IMR-90 (cell line): Measurements from ENCODE around the gene DHRS7B. TPM values are rescaled to one million over a fixed set of nuclear protein-coding genes. Genes with fewer than 3 reads are reported as not detected.

ENCODE experiments used
- ATAC-seq: fragments of 200-7000 bp; cut with Tn5 transposase; 2 replicates; pipeline ENCODE4 v1.9.1; 2020; ENCODE audit warnings: low read depth, mild to moderate bottlenecking, moderate library complexity
- BruUV-seq: library from RNA; stranded (reverse); fragments of 400-500 nt; replicated peaks from 2 replicates; lab custom pipeline; 2021; lab: Mats Ljungman, UMichigan
- CTCF ChIA-PET: fragments of 300-600 bp; formaldehyde crosslinking; extraction: SDS; loops from one replicate; lab custom pipeline; 2021; ENCODE audit warnings: antibody characterized with exemption; lab: Yijun Ruan, JAX
- POLR2A ChIA-PET: fragments of 300-600 bp; sonication (Branson Sonifier 250); formaldehyde crosslinking; loops from one replicate; lab custom pipeline; 2022; ENCODE audit warnings: antibody characterized with exemption; ENCODE audit not compliant: unreplicated experiment; lab: Charles Lee
- DNase-seq: peaks from one replicate; pipeline ENCODE4 v3.0.0; 2013
- H2AFZ ChIP-seq: replicated peaks from 2 replicates; pipeline ENCODE3; 2013; ENCODE audit warnings: low read length, mild to moderate bottlenecking; ENCODE audit not compliant: poor library complexity
- H2AK5ac ChIP-seq: 2 replicates; pipeline ENCODE4 v1.6.1; 2013; ENCODE audit warnings: low read depth, low read length, inconsistent platforms
- H2AK9ac ChIP-seq: replicated peaks from 2 replicates; pipeline ENCODE3; 2013; ENCODE audit warnings: mild to moderate bottlenecking, low read depth, low read length, moderate library complexity; ENCODE audit not compliant: poor library complexity
- H2BK120ac ChIP-seq: 2 replicates; pipeline ENCODE4 v1.6.1; 2013; ENCODE audit warnings: low read depth, low read length, inconsistent platforms
- H2BK15ac ChIP-seq: 3 replicates; pipeline ENCODE4 v1.6.1; 2013; ENCODE audit warnings: low read depth, low read length, inconsistent platforms
- H2BK20ac ChIP-seq: 2 replicates; pipeline ENCODE4 v1.6.1; 2013; ENCODE audit warnings: low read depth, mild to moderate bottlenecking, inconsistent platforms, low read length, moderate library complexity
- H2BK5ac ChIP-seq: 2 replicates; pipeline ENCODE4 v1.6.1; 2013; ENCODE audit warnings: mild to moderate bottlenecking, low read depth, low read length, inconsistent platforms; ENCODE audit not compliant: poor library complexity, severe bottlenecking
- H3K14ac ChIP-seq: replicated peaks from 2 replicates; pipeline ENCODE4 v1.6.1; 2013; ENCODE audit warnings: low read depth, low read length, inconsistent platforms
- H3K18ac ChIP-seq: 2 replicates; pipeline ENCODE4 v1.6.1; 2013; ENCODE audit warnings: low read depth, low read length, control low read depth
- H3K23ac ChIP-seq: 2 replicates; pipeline ENCODE4 v1.6.1; 2013; ENCODE audit warnings: low read depth, low read length, inconsistent platforms
- H3K27ac ChIP-seq: 2 replicates; pipeline ENCODE4 v1.5.1; 2013; ENCODE audit warnings: mild to moderate bottlenecking, control low read depth, low read length; ENCODE audit not compliant: insufficient read depth
- H3K27me3 ChIP-seq: 2 replicates; pipeline ENCODE4 v1.6.1; 2013; ENCODE audit warnings: low read length; ENCODE audit not compliant: control insufficient read depth, insufficient read depth
- H3K36me3 ChIP-seq: 2 replicates; pipeline ENCODE4 v1.6.1; 2013; ENCODE audit warnings: low read length, mixed read lengths; ENCODE audit not compliant: control insufficient read depth, insufficient read depth
- H3K4ac ChIP-seq: 2 replicates; pipeline ENCODE4 v1.6.1; 2013; ENCODE audit warnings: low read depth, low read length, inconsistent platforms
- H3K4me1 ChIP-seq: 2 replicates; pipeline ENCODE4 v1.6.1; 2013; ENCODE audit warnings: low read length, mixed read lengths; ENCODE audit not compliant: control insufficient read depth, insufficient read depth
- H3K4me2 ChIP-seq: 2 replicates; pipeline ENCODE4 v1.6.1; 2013; ENCODE audit warnings: low read depth, mild to moderate bottlenecking, control low read depth, low read length, moderate library complexity
- H3K4me3 ChIP-seq: 2 replicates; pipeline ENCODE4 v1.5.1; 2013; ENCODE audit warnings: low read depth, mild to moderate bottlenecking, control low read depth, low read length, moderate library complexity; ENCODE audit not compliant: insufficient read depth
- H3K56ac ChIP-seq: 2 replicates; pipeline ENCODE4 v1.6.1; 2013; ENCODE audit warnings: low read length, inconsistent platforms; ENCODE audit not compliant: insufficient read depth; ENCODE audit errors: extremely low read depth
- H3K79me1 ChIP-seq, 2 experiments: 2 replicates each; pipeline ENCODE4 v1.6.1; 2013; ENCODE audit warnings: low read length in 2 of 2, inconsistent platforms in 1 of 2, low read depth in 1 of 2
- H3K9ac ChIP-seq: 2 replicates; pipeline ENCODE4 v1.6.1; 2013; ENCODE audit warnings: low read depth, low read length, control low read depth
- H3K9me1 ChIP-seq: 2 replicates; pipeline ENCODE4 v1.6.1; 2013; ENCODE audit warnings: low read length, inconsistent platforms; ENCODE audit not compliant: insufficient read depth
- H3K9me3 ChIP-seq: 2 replicates; pipeline ENCODE4 v1.6.1; 2013; ENCODE audit warnings: low read length; ENCODE audit not compliant: control insufficient read depth, insufficient read depth
- H4K20me1 ChIP-seq: 2 replicates; pipeline ENCODE4 v1.6.1; 2013; ENCODE audit warnings: low read length, inconsistent platforms; ENCODE audit not compliant: insufficient read depth
- H4K5ac ChIP-seq: 2 replicates; pipeline ENCODE4 v1.6.1; 2013; ENCODE audit warnings: mild to moderate bottlenecking, low read depth, low read length, control low read depth
- H4K8ac ChIP-seq, 2 experiments: 2 replicates each; pipeline ENCODE4 v1.6.1; 2013; ENCODE audit warnings: low read depth in 2 of 2, low read length in 2 of 2, control low read depth in 1 of 2, inconsistent platforms in 1 of 2
- H4K91ac ChIP-seq: 2 replicates; pipeline ENCODE4 v1.6.1; 2013; ENCODE audit warnings: low read depth, low read length, inconsistent platforms; ENCODE audit not compliant: insufficient read depth
- BHLHE40 ChIP-seq: fragments of 150-350 bp; IDR thresholded peaks from 2 replicates; pipeline ENCODE4 v1.6.1; 2016; ENCODE audit warnings: mild to moderate bottlenecking, low read depth, low read length
- CEBPB ChIP-seq: IDR thresholded peaks from 2 replicates; pipeline ENCODE4 v1.6.1; 2012; ENCODE audit warnings: low read depth, low read length, improper control_type of control experiment
- CHD1 ChIP-seq: IDR thresholded peaks from 2 replicates; pipeline ENCODE4 v1.6.1; 2012; ENCODE audit warnings: low read depth, low read length, improper control_type of control experiment
- CTCF ChIP-seq: conservative IDR thresholded peaks from 2 replicates; pipeline ENCODE4 v1.5.1; 2012; ENCODE audit warnings: mild to moderate bottlenecking, low read depth, low read length, improper control_type of control experiment
- FOS ChIP-seq: fragments of 150-350 bp; IDR thresholded peaks from 2 replicates; pipeline ENCODE4 v1.6.1; 2016; ENCODE audit warnings: low read depth, low read length
- MAFK ChIP-seq: IDR thresholded peaks from 2 replicates; pipeline ENCODE4 v1.6.1; 2012; ENCODE audit warnings: low read depth, low read length, improper control_type of control experiment
- MAZ ChIP-seq: IDR thresholded peaks from 2 replicates; pipeline ENCODE4 v1.6.1; 2012; ENCODE audit warnings: low read depth, mild to moderate bottlenecking, low read length, improper control_type of control experiment, moderate library complexity, borderline replicate concordance
- MXI1 ChIP-seq: IDR thresholded peaks from 2 replicates; pipeline ENCODE4 v1.6.1; 2012; ENCODE audit warnings: low read depth, mild to moderate bottlenecking, low read length, moderate library complexity, borderline replicate concordance
- POLR2A ChIP-seq: IDR thresholded peaks from 2 replicates; pipeline ENCODE4 v1.6.1; 2012; ENCODE audit warnings: mild to moderate bottlenecking, low read depth, low read length
- RAD21 ChIP-seq: IDR thresholded peaks from 2 replicates; pipeline ENCODE4 v1.6.1; 2012; ENCODE audit warnings: low read length, improper control_type of control experiment
- RCOR1 ChIP-seq: IDR thresholded peaks from 2 replicates; pipeline ENCODE4 v1.6.1; 2012; ENCODE audit warnings: mild to moderate bottlenecking, low read length, improper control_type of control experiment; ENCODE audit not compliant: insufficient replicate concordance
- RFX5 ChIP-seq: IDR thresholded peaks from 2 replicates; pipeline ENCODE4 v1.8.0; 2012; ENCODE audit warnings: low read depth, mild to moderate bottlenecking, low read length, moderate library complexity
- SMC3 ChIP-seq: fragments of 150-350 bp; IDR thresholded peaks from 2 replicates; pipeline ENCODE4 v1.6.1; 2016; ENCODE audit warnings: low read depth, mild to moderate bottlenecking, antibody characterized with exemption, low read length, moderate library complexity
- WGBS, 2 experiments: methylation state at CpG; one replicate each; pipeline versions ENCODE4 v1.1.5 to v1.1.7; 2013; ENCODE audit warnings: missing lambda C conversion rate in 2 of 2; ENCODE audit not compliant: insufficient read length in 1 of 2; ENCODE audit errors: extremely low coverage in 2 of 2; 5-methylcytosine and 5-hydroxymethylcytosine counted together
- dilution Hi-C: fragments of 300-500 bp; cut with HindIII; formaldehyde crosslinking; loops from one replicate; pipeline ENCODE4 v1.14.3; 2018; ENCODE audit warnings: low sequenced_read_pairs; ENCODE audit not compliant: unreplicated experiment
- in situ Hi-C: fragments of 300-500 bp; cut with MboI; formaldehyde crosslinking; loops from 3 replicates; pipeline ENCODE4 v1.14.3; 2019; ENCODE audit warnings: low sequenced_read_pairs, inconsistent platforms, mixed read lengths
- intact Hi-C: fragments of 100-400 bp; cut with micrococcal nuclease; formaldehyde crosslinking; loops from 2 replicates; pipeline ENCODE4 v1.10.0; 2022
- polyA plus RNA-seq, 3 experiments: library from polyadenylated mRNA; depleted of rRNA; stranded (reverse); fragments of >200 nt; gene quantifications; 2 replicates each; pipeline ENCODE4 v1.2.3, GENCODE V29; 2012; ENCODE audit warnings: low replicate concordance in 1 of 3
- total RNA-seq: library from RNA; depleted of rRNA; stranded (reverse); fragments of >200 nt; gene quantifications from 2 replicates; pipeline ENCODE4 v1.2.3, GENCODE V29; 2012
- TF ChIP-seq, protein P1 (sequence below): fragments of 150-350 bp; IDR thresholded peaks from 2 replicates; pipeline ENCODE4 v1.6.1; 2016; ENCODE audit warnings: low read depth, mild to moderate bottlenecking, low read length, moderate library complexity, borderline replicate concordance
- TF ChIP-seq, protein P2 (sequence below): fragments of 150-350 bp; IDR thresholded peaks from 2 replicates; pipeline ENCODE4 v1.6.1; 2017; ENCODE audit warnings: mild to moderate bottlenecking, antibody characterized with exemption, low read length, low read depth

DHRS7B gene
- total and polyA plus RNA-seq, 2 of the 4 experiments (the other 2 are of a cell fraction) = 24.4 to 34.4 TPM

- POLR2A ChIA-PET = no interaction called here
- in situ Hi-C loops = no loop called here
- H3K4me3 ChIP-seq = no peak overlapping the region
- H2BK120ac ChIP-seq = no peak overlapping the region
- 0 out of 2 replicates have a peak, but pooled peaks cover 2% of the 10 kb centered on the region for H3K27me3 ChIP-seq
- H4K5ac ChIP-seq = no peak overlapping the region
- no peaks in the 10 kb centered on the region for H3K79me1 ChIP-seq
- no peaks in the 10 kb centered on the region for H3K9me1 ChIP-seq
- no peak overlapping the region for H4K8ac ChIP-seq
- H3K36me3 ChIP-seq = no peaks in the 10 kb centered on the region
- H4K20me1 ChIP-seq = no peaks in the 10 kb centered on the region
- no CpG with 5 or more reads among the region's 7 CpGs for WGBS, 2 experiments
- BruUV-seq = no TSS peak
- dilution Hi-C loops = no loop called here
- CTCF ChIA-PET = no interaction called here
- DNase-seq (no peak), ATAC-seq (no peak)
- no peak overlapping the region for H2BK5ac ChIP-seq
- no peak overlapping the region for H3K56ac ChIP-seq
- H2AK5ac ChIP-seq = no peak overlapping the region
- H3K9me3 ChIP-seq = no peaks in the 10 kb centered on the region
- no peak overlapping the region for H4K91ac ChIP-seq
- intact Hi-C loops = no loop called here
- H2AK9ac ChIP-seq = no peak overlapping the region
- H3K4me1 ChIP-seq = no peaks in the 10 kb centered on the region
- no peak overlapping the region for H3K14ac ChIP-seq
- no peak overlapping the region for H2BK20ac ChIP-seq
- no peak overlapping the region for H3K18ac ChIP-seq
- H3K4ac ChIP-seq = no peak overlapping the region
- no peak overlapping the region for H3K23ac ChIP-seq
- H2AFZ ChIP-seq = no peak overlapping the region
- no peak overlapping the region for H3K9ac ChIP-seq
- no peak overlapping the region for H3K27ac ChIP-seq
- no peak overlapping the region for H3K4me2 ChIP-seq
- no peak overlapping the region for H2BK15ac ChIP-seq
- TF ChIP-seq MXI1 = no peak
- TF ChIP-seq MAFK = no peak
- no peak for TF ChIP-seq CTCF
- no peak for TF ChIP-seq RFX5
- TF ChIP-seq, protein P1, sequence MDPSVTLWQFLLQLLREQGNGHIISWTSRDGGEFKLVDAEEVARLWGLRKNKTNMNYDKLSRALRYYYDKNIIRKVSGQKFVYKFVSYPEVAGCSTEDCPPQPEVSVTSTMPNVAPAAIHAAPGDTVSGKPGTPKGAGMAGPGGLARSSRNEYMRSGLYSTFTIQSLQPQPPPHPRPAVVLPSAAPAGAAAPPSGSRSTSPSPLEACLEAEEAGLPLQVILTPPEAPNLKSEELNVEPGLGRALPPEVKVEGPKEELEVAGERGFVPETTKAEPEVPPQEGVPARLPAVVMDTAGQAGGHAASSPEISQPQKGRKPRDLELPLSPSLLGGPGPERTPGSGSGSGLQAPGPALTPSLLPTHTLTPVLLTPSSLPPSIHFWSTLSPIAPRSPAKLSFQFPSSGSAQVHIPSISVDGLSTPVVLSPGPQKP = no peak
- TF ChIP-seq RAD21 = no peak
- no peak for TF ChIP-seq FOS
- TF ChIP-seq, protein P2, sequence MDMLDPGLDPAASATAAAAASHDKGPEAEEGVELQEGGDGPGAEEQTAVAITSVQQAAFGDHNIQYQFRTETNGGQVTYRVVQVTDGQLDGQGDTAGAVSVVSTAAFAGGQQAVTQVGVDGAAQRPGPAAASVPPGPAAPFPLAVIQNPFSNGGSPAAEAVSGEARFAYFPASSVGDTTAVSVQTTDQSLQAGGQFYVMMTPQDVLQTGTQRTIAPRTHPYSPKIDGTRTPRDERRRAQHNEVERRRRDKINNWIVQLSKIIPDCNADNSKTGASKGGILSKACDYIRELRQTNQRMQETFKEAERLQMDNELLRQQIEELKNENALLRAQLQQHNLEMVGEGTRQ = no peak
- TF ChIP-seq CEBPB = no peak
- no peak for TF ChIP-seq BHLHE40
- TF ChIP-seq SMC3 = no peak
- no peak for TF ChIP-seq CHD1
- TF ChIP-seq RCOR1 = no peak
- no peak for TF ChIP-seq POLR2A
- no peak for TF ChIP-seq MAZ
Observed at GRCh38 chr17:21089933-21090901, 36.5 kb upstream of the DHRS7B start.
